Neural progenitor cell (in vitro differentiated cells): Measurements from ENCODE around the gene STK36. TPM values are rescaled to one million over a fixed set of nuclear protein-coding genes. Genes with fewer than 3 reads are reported as not detected.

Experiments
- DNase-seq: peaks from one replicate; pipeline ENCODE4 v3.0.0-alpha.2; 2016; ENCODE audit warnings: low spot score
- H2AFZ ChIP-seq: fragments of 200-600 bp; sonication (generic); replicated peaks from 2 replicates; pipeline ENCODE4 v1.6.1; 2016; ENCODE audit warnings: antibody characterized with exemption
- H3F3A ChIP-seq: fragments of 200-600 bp; sonication (generic); 2 replicates; pipeline ENCODE4 v1.6.1; 2016; ENCODE audit warnings: antibody characterized with exemption, low read depth
- H3K27ac ChIP-seq: fragments of 200-600 bp; sonication (generic); 2 replicates; pipeline ENCODE4 v1.5.1; 2016; ENCODE audit warnings: mild to moderate bottlenecking
- H3K27me3 ChIP-seq: fragments of 200-600 bp; sonication (generic); 2 replicates; pipeline ENCODE4 v1.6.1; 2016; ENCODE audit warnings: mild to moderate bottlenecking, moderate library complexity
- H3K36me3 ChIP-seq: fragments of 200-600 bp; sonication (generic); 2 replicates; pipeline ENCODE4 v1.5.1; 2016
- H3K4me1 ChIP-seq: fragments of 200-600 bp; sonication (generic); 2 replicates; pipeline ENCODE4 v1.6.1; 2016; ENCODE audit warnings: mixed run types
- H3K4me2 ChIP-seq: fragments of 200-600 bp; sonication (generic); 2 replicates; pipeline ENCODE4 v1.6.1; 2016
- H3K4me3 ChIP-seq: fragments of 200-600 bp; sonication (generic); 2 replicates; pipeline ENCODE4 v1.5.1; 2016
- H3K79me2 ChIP-seq: fragments of 200-600 bp; sonication (generic); 2 replicates; pipeline ENCODE4 v1.6.1; 2016; ENCODE audit warnings: low read depth
- H3K9ac ChIP-seq: fragments of 200-600 bp; sonication (generic); 2 replicates; pipeline ENCODE4 v1.6.1; 2016
- H3K9me3 ChIP-seq: fragments of 200-600 bp; sonication (generic); 2 replicates; pipeline ENCODE4 v1.5.1; 2016; ENCODE audit warnings: low read depth
- H4K20me1 ChIP-seq: fragments of 200-600 bp; sonication (generic); 2 replicates; pipeline ENCODE4 v1.6.1; 2016; ENCODE audit warnings: low read depth
- H3K27ac Mint-ChIP-seq: 3 replicates; pipeline ENCODE4 v1.8.0; 2021; ENCODE audit warnings: mixed read lengths
- H3K27me3 Mint-ChIP-seq: 2 replicates; pipeline ENCODE4 v1.8.0; 2022; ENCODE audit warnings: low read depth, mild to moderate bottlenecking, inconsistent platforms, moderate library complexity, mixed read lengths; ENCODE audit not compliant: insufficient read depth
- H3K36me3 Mint-ChIP-seq: 3 replicates; pipeline ENCODE4 v1.8.0; 2021; ENCODE audit warnings: mixed read lengths
- H3K4me1 Mint-ChIP-seq: 3 replicates; pipeline ENCODE4 v1.8.0; 2021; ENCODE audit warnings: mixed read lengths
- H3K4me3 Mint-ChIP-seq: 3 replicates; pipeline ENCODE4 v1.8.0; 2021; ENCODE audit warnings: mild to moderate bottlenecking, moderate library complexity, mixed read lengths
- H3K9me3 Mint-ChIP-seq: 3 replicates; pipeline ENCODE4 v1.8.0; 2020; ENCODE audit warnings: mixed read lengths
- EZH2 ChIP-seq: fragments of 200-600 bp; sonication (generic); IDR thresholded peaks from 2 replicates; pipeline ENCODE4 v1.6.1; 2017; ENCODE audit warnings: antibody characterized with exemption, mild to moderate bottlenecking, moderate library complexity
- EZH2phosphoT487 ChIP-seq: fragments of 200-600 bp; sonication (generic); IDR thresholded peaks from 2 replicates; pipeline ENCODE4 v1.6.1; 2017; ENCODE audit warnings: antibody characterized with exemption
- total RNA-seq: library from RNA; depleted of rRNA; stranded (reverse); fragments of >200 nt; gene quantifications from 2 replicates; pipeline ENCODE4 v1.2.3, GENCODE V29; 2015; ENCODE audit warnings: low replicate concordance
- TF ChIP-seq, protein P1 (sequence below): fragments of 200-600 bp; sonication (generic); IDR thresholded peaks from 2 replicates; pipeline ENCODE4 v1.5.1; 2017; ENCODE audit warnings: antibody characterized with exemption, mild to moderate bottlenecking

The STK36 gene
- total RNA-seq, 1 donor from 2014 or later: 61.4 TPM

DNA sequence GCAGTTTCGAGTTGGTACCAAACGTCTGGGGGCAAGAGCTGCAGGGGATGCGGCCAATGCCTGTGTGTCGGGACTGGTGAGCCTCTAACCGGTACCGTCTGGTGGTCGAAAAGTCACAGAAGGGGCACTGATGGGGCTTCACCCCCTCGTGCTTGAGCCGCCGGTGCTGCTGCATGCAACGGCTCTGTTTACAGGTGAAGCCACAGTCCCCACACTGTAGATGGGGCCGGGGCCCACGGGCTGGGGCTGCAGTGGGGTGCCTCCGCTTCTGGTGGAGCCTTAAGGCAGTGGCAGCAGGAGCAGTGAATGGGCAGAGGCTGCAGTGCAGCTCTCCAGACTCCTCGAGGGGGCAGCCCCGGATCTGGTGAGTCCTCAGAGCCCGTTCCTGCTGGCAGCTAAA, 29.1 kb upstream of the STK36 start:
- Histone ChIP-seq H3F3A (peaks cover 2% of the 10 kb centered on the region), H4K20me1 (peaks cover 4% of the 10 kb centered on the region), H3K4me1 (no peaks in the 10 kb centered on the region), H3K4me2 (no peak overlapping the region), H3K9me3 (no peaks in the 10 kb centered on the region), H3K36me3 (no peaks in the 10 kb centered on the region), H3K9ac (no peak overlapping the region), H3K27ac (no peak overlapping the region), H3K27me3 (no peaks in the 10 kb centered on the region), H3K4me3 (no peak overlapping the region), H2AFZ (no peak overlapping the region), H3K79me2 (no peaks in the 10 kb centered on the region)
- Mint-ChIP-seq H3K36me3 (peaks cover 22% of the 10 kb centered on the region), H3K4me1 (no peaks in the 10 kb centered on the region), H3K27me3 (peaks cover 2% of the 10 kb centered on the region), H3K27ac (no peak overlapping the region), H3K9me3 (no peaks in the 10 kb centered on the region), H3K4me3 (no peak overlapping the region)
- DNase-seq: no peak
- TF ChIP-seq EZH2phosphoT487 (no peak), EZH2 (no peak)
- TF ChIP-seq, protein P1, sequence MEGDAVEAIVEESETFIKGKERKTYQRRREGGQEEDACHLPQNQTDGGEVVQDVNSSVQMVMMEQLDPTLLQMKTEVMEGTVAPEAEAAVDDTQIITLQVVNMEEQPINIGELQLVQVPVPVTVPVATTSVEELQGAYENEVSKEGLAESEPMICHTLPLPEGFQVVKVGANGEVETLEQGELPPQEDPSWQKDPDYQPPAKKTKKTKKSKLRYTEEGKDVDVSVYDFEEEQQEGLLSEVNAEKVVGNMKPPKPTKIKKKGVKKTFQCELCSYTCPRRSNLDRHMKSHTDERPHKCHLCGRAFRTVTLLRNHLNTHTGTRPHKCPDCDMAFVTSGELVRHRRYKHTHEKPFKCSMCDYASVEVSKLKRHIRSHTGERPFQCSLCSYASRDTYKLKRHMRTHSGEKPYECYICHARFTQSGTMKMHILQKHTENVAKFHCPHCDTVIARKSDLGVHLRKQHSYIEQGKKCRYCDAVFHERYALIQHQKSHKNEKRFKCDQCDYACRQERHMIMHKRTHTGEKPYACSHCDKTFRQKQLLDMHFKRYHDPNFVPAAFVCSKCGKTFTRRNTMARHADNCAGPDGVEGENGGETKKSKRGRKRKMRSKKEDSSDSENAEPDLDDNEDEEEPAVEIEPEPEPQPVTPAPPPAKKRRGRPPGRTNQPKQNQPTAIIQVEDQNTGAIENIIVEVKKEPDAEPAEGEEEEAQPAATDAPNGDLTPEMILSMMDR: no peak

DNA sequence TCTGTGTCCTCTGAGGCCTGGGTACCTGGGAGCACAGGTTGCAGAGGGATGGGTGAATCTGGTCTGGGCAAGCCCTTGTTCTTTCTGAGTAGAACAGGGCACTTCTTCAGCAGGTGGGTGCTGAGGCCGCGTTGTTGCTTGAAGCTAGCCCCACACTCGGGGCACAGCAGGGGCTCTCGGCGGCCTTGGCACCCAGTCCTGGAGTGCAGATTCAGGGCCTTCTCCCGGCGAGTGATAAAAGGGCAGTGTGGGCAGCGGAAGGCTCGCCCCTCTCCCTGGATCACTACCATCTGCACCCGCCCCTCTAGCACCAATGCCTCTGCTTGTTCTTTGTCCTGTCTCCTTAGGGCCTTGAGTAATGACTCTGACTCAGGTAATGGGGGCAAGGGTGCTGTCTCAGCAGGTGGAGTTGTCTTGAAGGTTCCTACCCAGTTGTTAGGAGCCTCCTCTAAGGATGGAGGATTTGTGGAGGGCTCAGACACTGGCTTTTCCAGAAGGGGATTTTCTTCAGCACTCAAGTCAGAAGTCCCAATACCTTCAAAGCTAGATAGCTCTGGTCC, 28.1 kb upstream of the STK36 start:
- H3K27me3 Mint-ChIP-seq: peaks cover 2% of the 10 kb centered on the region
- H3K4me2 ChIP-seq: no peak overlapping the region
- TF ChIP-seq EZH2phosphoT487 (no peak), EZH2 (no peak)
- TF ChIP-seq, protein P1: no peak
- no peak for DNase-seq
- H3K27ac Mint-ChIP-seq: no peak overlapping the region
- H3K36me3 ChIP-seq: peaks cover 4% of the 10 kb centered on the region
- peaks cover 7% of the 10 kb centered on the region for H4K20me1 ChIP-seq
- H3K9me3 ChIP-seq: no peaks in the 10 kb centered on the region
- no peak overlapping the region for H3K9ac ChIP-seq
- H3K4me1 Mint-ChIP-seq: no peaks in the 10 kb centered on the region
- H3K27me3 ChIP-seq: no peaks in the 10 kb centered on the region
- H3K4me3 ChIP-seq: no peak overlapping the region
- no peaks in the 10 kb centered on the region for H3K4me1 ChIP-seq
- no peak overlapping the region for H3K27ac ChIP-seq
- peaks cover 28% of the 10 kb centered on the region for H3K36me3 Mint-ChIP-seq
- peaks cover 7% of the 10 kb centered on the region for H3F3A ChIP-seq
- H3K79me2 ChIP-seq: peaks cover 4% of the 10 kb centered on the region
- no peaks in the 10 kb centered on the region for H3K9me3 Mint-ChIP-seq
- no peak overlapping the region for H3K4me3 Mint-ChIP-seq
- H2AFZ ChIP-seq: no peak overlapping the region

DNA sequence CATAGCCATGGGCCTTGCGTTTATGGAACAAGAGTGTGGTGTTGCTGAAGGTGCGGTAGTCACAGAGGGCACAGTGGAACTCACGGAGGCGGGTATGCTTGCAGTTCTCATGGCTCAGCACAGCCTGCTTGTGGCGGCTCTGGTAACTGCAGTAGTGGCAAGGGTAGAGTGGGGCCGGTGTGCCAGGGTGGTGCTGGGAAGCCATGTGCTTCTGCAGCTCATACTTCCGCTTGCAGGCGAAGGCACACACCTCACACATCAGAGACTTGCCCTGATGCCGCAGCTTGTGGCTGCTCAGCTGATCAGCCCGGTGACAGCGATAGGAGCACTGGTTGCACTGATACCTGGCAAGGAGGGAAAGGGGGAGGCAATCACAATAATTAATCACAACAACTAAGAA, 27.2 kb upstream of the STK36 start:
- no peaks in the 10 kb centered on the region for H3K9me3 Mint-ChIP-seq
- H3K27ac Mint-ChIP-seq: no peak overlapping the region
- no peak overlapping the region for H3K4me3 Mint-ChIP-seq
- H3K4me2 ChIP-seq: no peak overlapping the region
- no peak overlapping the region for H3K27ac ChIP-seq
- TF ChIP-seq EZH2phosphoT487 (no peak), EZH2 (no peak)
- TF ChIP-seq, protein P1: no peak
- H2AFZ ChIP-seq: no peak overlapping the region
- peaks cover 2% of the 10 kb centered on the region for H3K27me3 Mint-ChIP-seq
- H4K20me1 ChIP-seq: peaks cover 7% of the 10 kb centered on the region
- H3K4me1 Mint-ChIP-seq: no peaks in the 10 kb centered on the region
- no peak overlapping the region for H3K9ac ChIP-seq
- peaks cover 11% of the 10 kb centered on the region for H3F3A ChIP-seq
- no peaks in the 10 kb centered on the region for H3K27me3 ChIP-seq
- peaks cover 4% of the 10 kb centered on the region for H3K36me3 ChIP-seq
- H3K4me1 ChIP-seq: no peaks in the 10 kb centered on the region
- no peaks in the 10 kb centered on the region for H3K9me3 ChIP-seq
- no peak overlapping the region for H3K4me3 ChIP-seq
- peaks cover 4% of the 10 kb centered on the region for H3K79me2 ChIP-seq
- peaks cover 28% of the 10 kb centered on the region for H3K36me3 Mint-ChIP-seq
- DNase-seq: no peak
